Motor neuron (in vitro differentiated cells): ENCODE results near the gene KCNT2. TPM values are rescaled to one million over a fixed set of nuclear protein-coding genes. Genes with fewer than 3 reads are reported as not detected.
A peak's percentile ranks its signal among the peaks of the same experiment; 100 is the strongest.

Source experiments
- ATAC-seq, 8 experiments: fragments of 200-7000 bp; cut with Tn5 transposase; replicated peaks in 6 of 8; 2 replicates each; pipeline ENCODE4 v1.8.0; 2021; ENCODE audit warnings: mild to moderate bottlenecking in 8 of 8, moderate library complexity in 8 of 8
- H3K27ac ChIP-seq, 2 donors: fragments of 250-450 bp; sonication (Bioruptor Pico); 2 replicates each; pipeline ENCODE4 v1.9.0; 2021; ENCODE audit warnings: antibody characterized with exemption in 2 of 2, mild to moderate bottlenecking in 2 of 2, moderate library complexity in 1 of 2
- H3K4me1 ChIP-seq, 2 donors: fragments of 250-450 bp; sonication (Bioruptor Pico); replicated peaks in 1 of 2; 2 replicates each; pipeline ENCODE4 v1.6.1; 2021; ENCODE audit warnings: antibody characterized with exemption in 2 of 2, mild to moderate bottlenecking in 2 of 2, moderate library complexity in 1 of 2
- H3K4me3 ChIP-seq, 5 donors: fragments of 250-450 bp; sonication (Bioruptor Pico); 2 replicates each; pipeline ENCODE4 v1.9.0; 2021; ENCODE audit warnings: antibody characterized with exemption in 5 of 5, mild to moderate bottlenecking in 5 of 5, moderate library complexity in 4 of 5
- WGBS, 10 experiments: fragments of 450-650 bp; shearing (Covaris generic); methylation state at CpG; one replicate each; pipeline ENCODE4 v1.0.0; 2022; 5-methylcytosine and 5-hydroxymethylcytosine counted together
- in situ Hi-C, 9 experiments: fragments of 400-800 bp; cut with MboI; loops; one replicate each; pipeline ENCODE4 v1.15.0; 2021; ENCODE audit warnings: low sequenced_read_pairs in 9 of 9, low pct_unique_long_range_greater_than_20kb in 2 of 9; ENCODE audit not compliant: unreplicated experiment in 9 of 9
- total RNA-seq, 8 experiments: library from RNA; unstranded; fragments of 300-600 nt; gene quantifications; 2 replicates each; pipeline versions ENCODE4 v1.2.3 to v1.2.4, GENCODE V29; 2022

Gene KCNT2
- total RNA-seq, 8 experiments from 2014 or later, result 0.24 to 33.5 (median 13.2) TPM

DNA sequence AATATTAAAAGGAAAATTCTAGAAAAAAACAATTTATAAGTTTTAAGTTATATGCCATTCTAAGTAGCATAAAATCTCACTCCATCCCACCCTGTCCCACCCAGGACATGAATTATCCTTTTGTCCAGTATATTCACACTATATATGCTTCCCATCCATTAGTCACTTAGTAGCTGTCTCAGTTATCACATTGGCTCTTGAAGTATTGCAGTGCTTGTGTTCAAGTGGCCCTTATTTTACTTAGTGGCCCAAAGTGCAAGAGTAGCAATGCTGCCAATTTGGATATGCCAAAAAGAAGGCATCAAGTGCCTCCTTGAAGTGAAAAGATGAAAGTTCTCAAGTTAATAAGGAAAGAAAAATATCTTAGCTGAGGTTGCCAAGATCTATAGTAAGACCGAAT, 192.3 kb downstream of the KCNT2 start:
- WGBS, 10 experiments, result 75 to 100% (median 100%) methylated on average over 1 of the region's 1 CpG; no CpG with 5 or more reads in 1 of the 10 experiments
- no peak overlapping the region for H3K27ac ChIP-seq
- H3K4me3 ChIP-seq, result no peak overlapping the region
- in situ Hi-C loops, result no loop called here
- ATAC-seq, result no peak
- no peaks in the 10 kb centered on the region for H3K4me1 ChIP-seq

DNA sequence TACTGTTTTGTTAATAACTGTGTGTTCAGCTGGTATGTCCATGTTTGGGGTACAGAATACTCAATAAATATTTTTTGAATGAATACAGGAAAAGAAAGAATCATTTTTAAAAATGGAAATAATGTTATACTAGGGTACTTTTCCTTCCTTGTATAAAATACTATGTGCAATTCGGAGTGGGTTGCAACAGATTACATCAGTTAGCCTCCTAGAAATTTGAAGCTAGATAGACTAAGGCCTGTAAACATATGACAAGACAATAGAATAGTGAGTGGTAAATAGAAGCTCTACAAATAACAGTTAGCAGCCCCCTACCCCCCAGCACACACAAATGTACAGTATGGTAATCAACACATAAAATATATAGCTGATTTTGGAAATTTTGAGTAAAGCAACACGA, 195.9 kb downstream of the KCNT2 start:
- no peak for ATAC-seq
- H3K4me3 ChIP-seq, result no peak overlapping the region
- no peaks in the 10 kb centered on the region for H3K4me1 ChIP-seq
- WGBS, 10 experiments, result 10 to 100% (median 91%) methylated on average over 2 of the region's 2 CpGs
- in situ Hi-C loops, result no loop called here
- H3K27ac ChIP-seq, result no peak overlapping the region

DNA sequence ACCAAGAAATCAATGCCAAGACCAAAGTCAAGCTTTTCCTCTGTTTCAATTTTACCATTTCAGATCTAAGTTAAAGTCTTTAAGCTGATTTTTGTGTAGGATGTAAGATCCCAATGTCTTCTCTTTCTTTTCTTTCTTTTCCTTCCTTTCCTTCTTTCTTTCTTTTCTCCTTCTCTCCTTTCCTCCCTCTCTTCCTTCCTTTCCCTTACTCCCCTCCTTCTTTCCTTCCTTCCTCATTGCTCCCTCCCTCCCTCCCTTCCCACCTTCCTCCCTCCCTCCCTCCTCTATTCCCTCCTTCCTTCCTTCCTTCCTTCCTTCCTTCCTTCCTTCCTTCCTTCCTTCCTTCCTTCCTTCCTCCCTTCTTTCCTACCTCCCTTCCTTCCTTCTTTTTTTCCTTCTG, 197.5 kb downstream of the KCNT2 start:
- no peak for ATAC-seq
- Histone ChIP-seq H3K4me3 (no peak overlapping the region), H3K27ac (no peak overlapping the region), H3K4me1 (no peaks in the 10 kb centered on the region)
- in situ Hi-C loops, result no loop called here

DNA sequence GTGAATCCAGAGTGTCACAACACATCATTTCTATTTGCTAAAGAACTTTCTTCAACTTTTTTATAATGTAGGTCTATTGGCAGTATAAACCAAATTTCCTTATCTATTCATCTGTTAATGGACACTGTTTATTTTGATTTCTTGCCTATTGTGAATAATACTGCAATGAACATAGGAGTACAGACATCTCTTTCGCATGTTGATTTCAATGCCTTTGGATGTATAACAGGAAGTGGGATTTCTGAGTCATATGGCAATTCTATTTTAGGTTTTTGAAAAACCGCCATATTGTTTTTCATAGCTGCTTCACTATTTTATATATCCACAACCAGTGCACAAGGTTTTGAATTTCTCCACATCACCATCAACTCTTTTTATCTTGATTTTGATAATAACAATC, 198.7 kb downstream of the KCNT2 start:
- no peak for ATAC-seq
- 79 to 100% (median 100%) methylated on average over 1 to 2 of the region's 2 CpGs; no CpG with 5 or more reads in 1 of the 10 experiments for WGBS, 10 experiments
- in situ Hi-C loops, result no loop called here
- no peak overlapping the region for H3K27ac ChIP-seq
- no peaks in the 10 kb centered on the region for H3K4me1 ChIP-seq
- H3K4me3 ChIP-seq, result no peak overlapping the region

DNA sequence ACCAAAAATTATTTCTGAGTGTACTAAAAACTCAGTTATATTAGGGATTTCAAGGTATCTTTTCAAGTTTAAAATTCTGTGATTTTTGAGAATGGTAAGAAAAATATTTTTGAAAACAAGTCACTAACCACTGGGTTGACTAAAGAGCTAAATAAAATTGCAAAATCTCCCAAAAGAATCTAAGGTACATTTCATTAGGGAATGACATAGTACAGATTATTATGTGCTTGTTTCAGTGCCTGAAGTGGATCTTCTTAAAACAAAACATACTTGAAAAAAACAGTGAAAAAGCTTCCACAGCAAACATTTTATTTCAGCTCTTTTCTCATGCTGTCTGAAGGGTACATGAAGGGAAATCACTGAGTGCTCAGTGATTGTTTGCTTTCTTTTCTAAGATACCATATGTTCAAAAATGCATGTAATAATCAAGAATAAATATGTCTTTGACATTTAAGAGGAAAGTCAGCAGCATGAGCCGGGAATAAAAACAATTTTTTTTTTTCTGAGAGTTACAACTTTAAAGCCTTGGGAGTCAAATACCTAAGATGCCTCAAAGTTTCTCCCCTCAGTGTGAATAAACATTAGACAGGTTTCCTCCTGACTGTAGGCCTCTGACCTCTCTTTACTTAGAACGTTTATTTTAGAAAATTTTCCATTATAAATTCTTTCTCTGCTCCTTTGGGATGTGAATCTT, 200.7 kb downstream of the KCNT2 start:
- H3K4me3 ChIP-seq, result no peak overlapping the region
- no peak overlapping the region for H3K27ac ChIP-seq
- in situ Hi-C loops, result no loop called here
- WGBS, 10 experiments, result 0 to 88% (median 43%) methylated on average over 1 to 2 of the region's 2 CpGs
- H3K4me1 ChIP-seq, result no peaks in the 10 kb centered on the region
- peak in 2 of 8 experiments; percentile 23 to 71 for ATAC-seq

DNA sequence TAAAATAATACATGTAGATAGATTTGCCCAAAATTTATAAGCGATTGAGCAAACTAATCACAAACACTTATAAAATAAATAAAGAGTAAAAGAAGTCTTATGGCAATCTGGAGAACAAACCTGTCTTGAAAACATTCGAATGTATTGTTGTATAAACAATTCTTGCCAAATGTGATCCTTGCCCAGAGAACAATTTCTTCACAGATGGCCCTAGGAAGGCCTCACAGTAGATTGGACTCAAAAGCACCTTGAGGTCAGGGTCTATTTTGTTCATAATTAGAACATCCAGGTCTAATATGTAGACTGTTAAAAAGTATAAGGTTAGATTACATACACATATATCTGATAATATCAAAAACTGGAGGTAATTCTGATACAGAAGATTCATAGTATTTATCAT, 202.4 kb downstream of the KCNT2 start:
- ATAC-seq, result no peak
- H3K27ac ChIP-seq, result no peak overlapping the region
- H3K4me3 ChIP-seq, result no peak overlapping the region
- no peaks in the 10 kb centered on the region for H3K4me1 ChIP-seq
- in situ Hi-C loops, result no loop called here
- WGBS, 10 experiments, result 45 to 100% (median 94%) methylated on average over 1 to 2 of the region's 2 CpGs

GRCh38 chr1:196403803-196404690, 204.2 kb downstream of the KCNT2 start:
- no peak overlapping the region for H3K27ac ChIP-seq
- no peak overlapping the region for H3K4me3 ChIP-seq
- no peaks in the 10 kb centered on the region for H3K4me1 ChIP-seq
- in situ Hi-C loops, result no loop called here
- 70 to 99% (median 91%) methylated on average over 5 to 7 of the region's 7 CpGs for WGBS, 10 experiments
- ATAC-seq, result no peak

GRCh38 chr1:196401891-196402290, 206.3 kb downstream of the KCNT2 start:
- in situ Hi-C loops, result no loop called here
- no peak overlapping the region for H3K4me3 ChIP-seq
- no peak overlapping the region for H3K27ac ChIP-seq
- H3K4me1 ChIP-seq, result no peaks in the 10 kb centered on the region
- ATAC-seq, result no peak

GRCh38 chr1:196401452-196401833, 206.8 kb downstream of the KCNT2 start:
- H3K4me3 ChIP-seq, result no peak overlapping the region
- H3K4me1 ChIP-seq, result no peaks in the 10 kb centered on the region
- WGBS, 10 experiments, result 0 to 67% (median 31%) methylated on average over 1 of the region's 1 CpG
- no peak for ATAC-seq
- in situ Hi-C loops, result no loop called here
- H3K27ac ChIP-seq, result no peak overlapping the region

DNA sequence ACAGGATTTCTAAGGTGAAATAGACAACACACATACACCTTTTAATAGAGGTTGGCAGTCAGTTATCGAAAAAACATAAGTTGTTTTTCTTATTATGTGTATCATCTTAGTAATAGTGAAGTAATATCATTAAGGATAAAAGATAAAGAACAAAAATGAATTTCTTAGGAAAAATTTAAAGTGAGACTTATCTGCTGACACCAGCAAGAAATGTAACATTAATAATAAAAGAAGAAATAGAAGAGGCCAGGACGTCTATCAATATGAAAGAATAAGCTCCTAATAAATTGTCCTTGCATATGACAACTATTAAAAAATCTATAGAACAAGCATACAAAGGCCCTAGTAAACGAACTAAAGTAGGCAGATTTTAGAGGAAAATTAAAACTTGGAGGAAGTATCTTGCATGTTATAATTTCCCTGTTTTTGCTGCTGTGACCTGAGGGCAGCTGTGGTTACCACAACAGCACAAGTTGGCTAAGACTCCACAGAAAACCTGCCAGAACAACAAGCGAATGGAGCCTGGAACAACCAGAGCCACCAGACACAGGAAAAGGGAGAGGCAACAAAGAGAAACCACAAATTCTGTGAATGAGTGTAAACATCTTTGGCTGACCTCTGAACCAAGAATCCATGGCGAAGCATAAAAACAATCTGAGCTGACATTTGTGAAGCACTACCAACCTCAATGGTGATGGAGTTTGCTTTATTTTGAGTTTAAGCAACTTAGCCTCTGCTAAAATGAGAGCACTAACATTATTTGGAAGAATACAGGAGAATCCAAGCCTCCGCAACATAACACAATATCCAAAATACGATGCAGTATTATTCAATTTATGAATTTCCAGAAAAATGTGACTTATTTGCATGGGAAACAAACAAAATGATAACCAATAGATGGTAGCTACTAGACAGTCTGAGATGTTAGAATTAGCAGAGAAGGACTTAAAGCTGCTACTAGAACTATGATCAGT, 207.5 kb downstream of the KCNT2 start:
- 44 to 92% (median 81%) methylated on average over 4 to 7 of the region's 7 CpGs for WGBS, 10 experiments
- peak overlapping the region in 1 of 2 donors; percentile 19 for H3K27ac ChIP-seq
- ATAC-seq, result peak in 2 of 8 experiments; percentile 29 to 36
- in situ Hi-C loops, result no loop called here
- no peaks in the 10 kb centered on the region for H3K4me1 ChIP-seq
- no peak overlapping the region for H3K4me3 ChIP-seq

DNA sequence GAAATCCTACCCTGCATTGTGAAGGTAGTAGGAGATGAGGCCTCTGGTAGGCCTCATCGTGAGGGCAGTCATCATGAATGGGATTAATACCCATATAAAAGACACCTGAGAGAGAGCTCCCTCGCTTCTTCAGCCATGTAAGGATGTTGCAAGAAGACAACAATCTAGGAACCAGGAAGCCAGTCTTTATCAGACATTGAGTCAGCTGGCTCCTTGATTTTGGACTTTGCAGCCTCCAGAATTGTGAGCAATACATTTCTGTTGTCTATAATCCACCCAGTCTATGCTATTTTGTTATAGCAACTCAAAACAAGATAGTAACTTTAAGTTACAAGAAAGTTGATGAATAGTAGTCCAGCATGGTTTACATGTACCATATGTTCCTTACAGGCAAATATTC, 208.5 kb downstream of the KCNT2 start:
- no peak for ATAC-seq
- WGBS, 10 experiments, result 72 to 96% (median 83%) methylated on average over 1 to 2 of the region's 2 CpGs; no CpG with 5 or more reads in 2 of the 10 experiments
- Histone ChIP-seq H3K4me3 (no peak overlapping the region), H3K4me1 (no peaks in the 10 kb centered on the region), H3K27ac (no peak overlapping the region)
- in situ Hi-C loops, result no loop called here

DNA sequence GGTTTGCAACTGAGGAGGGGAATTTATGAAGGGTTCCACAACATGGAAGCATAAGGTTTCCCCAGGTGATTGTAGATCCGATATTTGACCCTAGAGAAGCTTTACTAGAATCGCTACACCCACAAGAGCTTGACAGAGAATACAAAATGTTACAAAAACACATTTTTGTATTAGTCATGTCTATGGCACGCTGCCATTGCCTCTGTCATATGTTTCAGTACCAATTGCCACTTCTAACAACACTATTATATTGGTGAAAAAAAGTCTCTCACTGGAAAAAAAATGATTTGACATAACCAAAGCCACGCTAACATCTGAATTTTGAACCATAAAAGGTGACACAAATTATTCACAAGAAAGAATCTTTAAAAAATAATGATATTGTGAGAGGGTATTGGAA, 214.5 kb downstream of the KCNT2 start:
- Histone ChIP-seq H3K27ac (no peak overlapping the region), H3K4me1 (no peaks in the 10 kb centered on the region), H3K4me3 (no peak overlapping the region)
- in situ Hi-C loops, result no loop called here
- ATAC-seq, result peak in 2 of 8 experiments; percentile 18 to 57
- 0 to 100% (median 93%) methylated on average over 1 to 4 of the region's 4 CpGs for WGBS, 10 experiments

DNA sequence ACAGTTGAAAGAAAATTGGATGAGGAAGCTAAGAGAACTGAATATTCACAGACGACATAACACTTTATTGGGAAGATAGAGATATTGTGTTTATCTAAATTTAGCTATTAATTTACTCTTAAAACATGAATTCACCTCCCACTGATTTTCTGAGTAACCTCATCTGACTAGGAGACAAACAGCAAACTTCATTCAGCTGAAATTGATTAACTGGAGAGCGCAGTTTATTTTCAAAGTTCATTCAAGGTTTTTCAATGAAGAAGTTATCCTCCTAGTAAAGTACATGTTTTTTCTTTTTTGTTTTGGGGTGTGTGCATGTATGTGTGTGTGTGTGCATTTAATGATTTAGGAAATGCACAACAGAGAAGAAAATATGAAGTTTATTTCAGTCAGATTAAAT, 215.0 kb downstream of the KCNT2 start:
- no peak for ATAC-seq
- Histone ChIP-seq H3K27ac (no peak overlapping the region), H3K4me1 (no peaks in the 10 kb centered on the region), H3K4me3 (no peak overlapping the region)
- 21 to 95% (median 87%) methylated on average over 2 of the region's 2 CpGs for WGBS, 10 experiments
- in situ Hi-C loops, result no loop called here
